Endothelial cell of umbilical vein (primary cell): ENCODE results near the gene LGALS4. TPM values are rescaled to one million over a fixed set of nuclear protein-coding genes. Genes with fewer than 3 reads are reported as not detected.

ENCODE experiments used
- BruUV-seq: library from RNA; stranded (reverse); fragments of 400-500 nt; replicated peaks from 2 replicates; lab custom pipeline; 2021; lab: Mats Ljungman, UMichigan
- CTCF ChIA-PET: fragments of 300-600, 350-600 bp; sonication (Branson Sonifier 250); formaldehyde crosslinking; loops from one replicate; lab custom pipeline; 2021; ENCODE audit warnings: antibody characterized with exemption, inconsistent platforms; lab: Charles Lee
- POLR2A ChIA-PET: fragments of 300-600, 350-600 bp; sonication (Branson Sonifier 250); formaldehyde crosslinking; loops from one replicate; lab custom pipeline; 2021; ENCODE audit warnings: antibody characterized with exemption, inconsistent platforms; lab: Charles Lee
- DNase-seq: peaks from one replicate; pipeline ENCODE4 v3.0.0-alpha.2; 2011; ENCODE audit warnings: low read depth, low spot score
- FAIRE-seq: peaks from 2 replicates; lab custom pipeline; 2011; peaks lifted over from hg19 to GRCh38; lab: Jason Lieb, UNC
- H2AFZ ChIP-seq: 2 replicates; pipeline ENCODE4 v1.6.0; 2012; ENCODE audit warnings: low read depth, low read length, control low read depth, inconsistent platforms
- H3K27ac ChIP-seq: 2 replicates; pipeline ENCODE4 v1.5.1; 2011; ENCODE audit warnings: low read depth, mild to moderate bottlenecking, control low read depth, low read length, moderate library complexity; ENCODE audit not compliant: insufficient read depth
- H3K27me3 ChIP-seq, 2 experiments: 2 replicates each; pipeline versions ENCODE4 v1.6.0 to v1.6.1; 2011; ENCODE audit warnings: low read length in 2 of 2, mixed read lengths in 1 of 2; ENCODE audit not compliant: control insufficient read depth in 2 of 2, insufficient read depth in 2 of 2
- H3K36me3 ChIP-seq, 2 experiments: 2 replicates in 1 of 2; 3 replicates in 1 of 2; pipeline ENCODE4 v1.5.1; 2011; ENCODE audit warnings: low read length in 2 of 2, mild to moderate bottlenecking in 1 of 2, moderate library complexity in 1 of 2; ENCODE audit not compliant: control insufficient read depth in 2 of 2, insufficient read depth in 2 of 2; ENCODE audit errors: extremely low read depth in 1 of 2
- H3K4me1 ChIP-seq: 3 replicates; pipeline ENCODE4 v1.5.1; 2011; ENCODE audit warnings: mild to moderate bottlenecking, low read length; ENCODE audit not compliant: control insufficient read depth, insufficient read depth; ENCODE audit errors: extremely low read depth
- H3K4me2 ChIP-seq: 2 replicates; pipeline ENCODE4 v1.6.1; 2011; ENCODE audit warnings: low read length, control low read depth, mixed read lengths; ENCODE audit not compliant: insufficient read depth
- H3K4me3 ChIP-seq, 3 experiments: fragments of 200-600 bp in 1 of 3; sonication (generic), shearing (Covaris generic) in 1 of 3; replicated peaks in 1 of 3; 2 replicates each; pipeline ENCODE4 v1.5.1; 2011 to 2016; ENCODE audit warnings: control low read depth in 3 of 3, low read length in 3 of 3, mild to moderate bottlenecking in 2 of 3, inconsistent platforms in 1 of 3, low read depth in 1 of 3, moderate library complexity in 1 of 3; ENCODE audit not compliant: insufficient read depth in 1 of 3
- H3K79me2 ChIP-seq: 2 replicates; pipeline ENCODE4 v1.6.0; 2012; ENCODE audit warnings: low read length, inconsistent platforms; ENCODE audit not compliant: control insufficient read depth, insufficient read depth
- H3K9ac ChIP-seq: replicated peaks from 2 replicates; pipeline ENCODE3; 2011; ENCODE audit warnings: low read length, control low read depth; ENCODE audit not compliant: insufficient read depth; ENCODE audit errors: extremely low read depth
- H3K9me1 ChIP-seq: replicated peaks from 3 replicates; pipeline ENCODE4 v1.6.0; 2011; ENCODE audit warnings: mild to moderate bottlenecking, low read length; ENCODE audit not compliant: control insufficient read depth, insufficient read depth; ENCODE audit errors: extremely low read depth
- H3K9me3 ChIP-seq: replicated peaks from 2 replicates; pipeline ENCODE4 v1.5.1; 2012; ENCODE audit warnings: low read length, inconsistent platforms; ENCODE audit not compliant: control insufficient read depth, insufficient read depth
- H4K20me1 ChIP-seq: replicated peaks from 2 replicates; pipeline ENCODE3; 2011; ENCODE audit warnings: mild to moderate bottlenecking, low read length; ENCODE audit not compliant: control insufficient read depth, insufficient read depth; ENCODE audit errors: extremely low read depth
- EZH2 ChIP-seq: IDR thresholded peaks from 2 replicates; pipeline ENCODE4 v1.6.1; 2012; ENCODE audit warnings: borderline replicate concordance, low read depth, mild to moderate bottlenecking, moderate library complexity, low read length, inconsistent platforms; ENCODE audit not compliant: severe bottlenecking
- FOS ChIP-seq: IDR thresholded peaks from 2 replicates; pipeline ENCODE4 v1.6.1; 2011; ENCODE audit warnings: mild to moderate bottlenecking, low read length, moderate library complexity, borderline replicate concordance; ENCODE audit not compliant: insufficient read depth
- GATA2 ChIP-seq: IDR thresholded peaks from 2 replicates; pipeline ENCODE4 v1.7.0; 2011; ENCODE audit warnings: low read depth, mild to moderate bottlenecking, moderate library complexity, mixed read lengths, low read length; ENCODE audit not compliant: insufficient read length, insufficient read depth
- JUN ChIP-seq: IDR thresholded peaks from 2 replicates; pipeline ENCODE4 v1.6.1; 2011; ENCODE audit warnings: borderline replicate concordance, low read depth; ENCODE audit not compliant: insufficient read length, insufficient read depth
- MYC ChIP-seq: IDR thresholded peaks from one replicate; pipeline ENCODE4 v1.6.1; 2011; ENCODE audit warnings: mild to moderate bottlenecking, low read depth, low read length
- POLR2A ChIP-seq: IDR thresholded peaks from 2 replicates; pipeline ENCODE4 v1.6.1; 2012; ENCODE audit warnings: low read depth, mild to moderate bottlenecking, control low read depth, low read length
- POLR2AphosphoS5 ChIP-seq: IDR thresholded peaks from 2 replicates; pipeline ENCODE4 v1.6.1; 2012; ENCODE audit warnings: low read depth, mild to moderate bottlenecking, control low read depth, low read length, moderate library complexity; ENCODE audit not compliant: insufficient read depth
- dilution Hi-C: fragments of 300-500 bp; cut with MboI; formaldehyde crosslinking; loops from one replicate; pipeline ENCODE4 v1.15.0; 2019; ENCODE audit warnings: low sequenced_read_pairs; ENCODE audit not compliant: extremely low pct_ligation_motif_present
- intact Hi-C: fragments of 100-400 bp; cut with micrococcal nuclease; formaldehyde crosslinking; loops from one replicate; pipeline ENCODE4 v1.10.0; 2022
- polyA plus RNA-seq, 4 experiments: library from polyadenylated mRNA; depleted of rRNA in 3 of 4; stranded (reverse) in 3 of 4; unstranded in 1 of 4; fragments of >200 nt; gene quantifications; 2 replicates each; pipeline versions ENCODE4 v1.2.1 to v1.2.3, GENCODE V29; 2011 to 2012; ENCODE audit warnings: missing spikeins in 1 of 4
- total RNA-seq: library from RNA; stranded (reverse); gene quantifications from 2 replicates; pipeline ENCODE4 v1.2.3, GENCODE V29; 2021
- TF ChIP-seq, protein P1 (sequence below), 2 donors: IDR thresholded peaks; 1 replicate in 1 of 2; 2 replicates in 1 of 2; pipeline ENCODE4 v1.5.1; 2011; ENCODE audit warnings: low read length in 2 of 2, mild to moderate bottlenecking in 2 of 2, moderate library complexity in 2 of 2, control low read depth in 1 of 2, inconsistent platforms in 1 of 2, low read depth in 1 of 2; ENCODE audit not compliant: insufficient read depth in 1 of 2; ENCODE audit errors: extremely low read depth in 1 of 2
- TF ChIP-seq, protein P2 (sequence below): IDR thresholded peaks from 2 replicates; pipeline ENCODE4 v1.6.1; 2011; ENCODE audit not compliant: insufficient read depth, insufficient read length

LGALS4 gene
- total and polyA plus RNA-seq, 2 donors (not counting 3 experiments of a cell fraction or from before 2014, with no cell fraction given): 0.19 TPM; not detected in 1

GRCh38 chr19:38785187-38785699, 27.5 kb downstream of the LGALS4 start:
- TF ChIP-seq GATA2 (no peak), POLR2A (no peak), MYC (no peak), JUN (no peak), FOS (no peak), EZH2 (no peak), POLR2AphosphoS5 (no peak)
- TF ChIP-seq, protein P1, sequence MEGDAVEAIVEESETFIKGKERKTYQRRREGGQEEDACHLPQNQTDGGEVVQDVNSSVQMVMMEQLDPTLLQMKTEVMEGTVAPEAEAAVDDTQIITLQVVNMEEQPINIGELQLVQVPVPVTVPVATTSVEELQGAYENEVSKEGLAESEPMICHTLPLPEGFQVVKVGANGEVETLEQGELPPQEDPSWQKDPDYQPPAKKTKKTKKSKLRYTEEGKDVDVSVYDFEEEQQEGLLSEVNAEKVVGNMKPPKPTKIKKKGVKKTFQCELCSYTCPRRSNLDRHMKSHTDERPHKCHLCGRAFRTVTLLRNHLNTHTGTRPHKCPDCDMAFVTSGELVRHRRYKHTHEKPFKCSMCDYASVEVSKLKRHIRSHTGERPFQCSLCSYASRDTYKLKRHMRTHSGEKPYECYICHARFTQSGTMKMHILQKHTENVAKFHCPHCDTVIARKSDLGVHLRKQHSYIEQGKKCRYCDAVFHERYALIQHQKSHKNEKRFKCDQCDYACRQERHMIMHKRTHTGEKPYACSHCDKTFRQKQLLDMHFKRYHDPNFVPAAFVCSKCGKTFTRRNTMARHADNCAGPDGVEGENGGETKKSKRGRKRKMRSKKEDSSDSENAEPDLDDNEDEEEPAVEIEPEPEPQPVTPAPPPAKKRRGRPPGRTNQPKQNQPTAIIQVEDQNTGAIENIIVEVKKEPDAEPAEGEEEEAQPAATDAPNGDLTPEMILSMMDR (IDR thresholded peaks at IDR 0.05; ENCODE audit: extremely low read depth in 1 of 2, insufficient read depth in 1 of 2, low read depth in 1 of 2, low read length in 2 of 2): no peak
- TF ChIP-seq, protein P2, sequence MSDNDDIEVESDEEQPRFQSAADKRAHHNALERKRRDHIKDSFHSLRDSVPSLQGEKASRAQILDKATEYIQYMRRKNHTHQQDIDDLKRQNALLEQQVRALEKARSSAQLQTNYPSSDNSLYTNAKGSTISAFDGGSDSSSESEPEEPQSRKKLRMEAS: no peak
- H3K9me1 ChIP-seq: no peaks in the 10 kb centered on the region
- no peak overlapping the region for H3K9ac ChIP-seq
- H3K27ac ChIP-seq: no peak overlapping the region
- DNase-seq (no peak), FAIRE-seq (no peak)
- no peaks in the 10 kb centered on the region for H3K36me3 ChIP-seq
- no peak overlapping the region for H3K4me3 ChIP-seq
- CTCF ChIA-PET: no interaction called here
- BruUV-seq: no TSS peak
- dilution Hi-C loops: no loop called here
- H3K9me3 ChIP-seq: no peaks in the 10 kb centered on the region
- no peaks in the 10 kb centered on the region for H4K20me1 ChIP-seq
- no peaks in the 10 kb centered on the region for H3K4me1 ChIP-seq
- H2AFZ ChIP-seq: no peak overlapping the region
- intact Hi-C loops: no loop called here
- peaks cover 0 to 5% of the 10 kb centered on the region in 2 experiments for H3K27me3 ChIP-seq
- POLR2A ChIA-PET: no interaction called here
- H3K4me2 ChIP-seq: no peak overlapping the region
- no peaks in the 10 kb centered on the region for H3K79me2 ChIP-seq
